GM19324 (cell line): ENCODE results near the gene LRBA.
"Not testable (repeated sequence)": the region's sequence is repeated elsewhere in the genome, so short reads cannot be mapped to it uniquely, and the experiment has no call there.

ENCODE experiments used
- ATAC-seq: cut with Tn5 transposase; IDR thresholded peaks from one replicate; pipeline ENCODE4 v1.9.1; 2021; ENCODE audit warnings: mild to moderate bottlenecking, moderate library complexity; ENCODE audit not compliant: unreplicated experiment, low FRiP score

The LRBA gene

GRCh38 chr4:150390531-150390910 is 624.6 kb downstream of the LRBA start:
- ATAC-seq: no peak

- ATAC-seq: no peak
Observed at GRCh38 chr4:150389896-150390530, 625.1 kb downstream of the LRBA start.

- no peak for ATAC-seq
Observed at GRCh38 chr4:150387981-150388380, 627.1 kb downstream of the LRBA start.

GRCh38 chr4:150386415-150386814 is 628.7 kb downstream of the LRBA start:
- ATAC-seq: not testable (repeated sequence)

- no peak for ATAC-seq
Observed at GRCh38 chr4:150385606-150386005, 629.5 kb downstream of the LRBA start.

- no peak for ATAC-seq
Observed at GRCh38 chr4:150384249-150384648, 630.8 kb downstream of the LRBA start.

- ATAC-seq: no peak
Observed at GRCh38 chr4:150382028-150382427, 633.1 kb downstream of the LRBA start.

GRCh38 chr4:150381609-150382008 is 633.5 kb downstream of the LRBA start:
- ATAC-seq: no peak

- ATAC-seq: no peak
Observed at GRCh38 chr4:150381036-150381435, 634.0 kb downstream of the LRBA start.

GRCh38 chr4:150379454-150379853 is 635.6 kb downstream of the LRBA start:
- no peak for ATAC-seq

GRCh38 chr4:150375025-150375424 is 640.1 kb downstream of the LRBA start:
- no peak for ATAC-seq

- ATAC-seq: no peak
Observed at GRCh38 chr4:150371869-150372268, 643.2 kb downstream of the LRBA start.

GRCh38 chr4:150369434-150370380 is 645.4 kb downstream of the LRBA start:
- no peak for ATAC-seq

- no peak for ATAC-seq
Observed at GRCh38 chr4:150368667-150369066, 646.4 kb downstream of the LRBA start.

- no peak for ATAC-seq
Observed at GRCh38 chr4:150367326-150367725, 647.8 kb downstream of the LRBA start.

- ATAC-seq: no peak
Observed at GRCh38 chr4:150366487-150366999, 648.5 kb downstream of the LRBA start.

GRCh38 chr4:150363721-150364688 is 651.1 kb downstream of the LRBA start:
- no peak for ATAC-seq

GRCh38 chr4:150358691-150359090 is 656.4 kb downstream of the LRBA start:
- ATAC-seq: no peak

- no peak for ATAC-seq
Observed at GRCh38 chr4:150357829-150358228, 657.3 kb downstream of the LRBA start.

GRCh38 chr4:150355858-150356455 is 659.1 kb downstream of the LRBA start:
- no peak for ATAC-seq
